ENCODE data around the gene ITGB3. TPM values are rescaled to one million over a fixed set of nuclear protein-coding genes. Genes with fewer than 3 reads are reported as not detected.

ITGB3 gene
- total and polyA plus RNA-seq, 2 experiments from 2014 or later, result 3.5 to 7.2 TPM

- Histone ChIP-seq H3K4me2 (ENCODE audit: unreplicated experiment) (no peak overlapping the region), H3K4me3 (no peak overlapping the region), H4K20me1 (ENCODE audit: insufficient read depth) (no peaks in the 10 kb centered on the region), H3K27ac (no peak overlapping the region), H3K36me3 (ENCODE audit: low read depth) (no peaks in the 10 kb centered on the region; the same call in 1 of the 2 replicates), H3K9ac (no peak overlapping the region), H3K9me3 (ENCODE audit: low read depth) (no peaks in the 10 kb centered on the region), H2AFZ (no peak overlapping the region), H3K9me2 (ENCODE audit: insufficient read depth) (no peaks in the 10 kb centered on the region), H3K27me3 (replicated peaks; ENCODE audit: insufficient read depth) (no peaks in the 10 kb centered on the region), H3F3A (ENCODE audit: insufficient read depth) (no peaks in the 10 kb centered on the region), H3K4me1 (ENCODE audit: insufficient read depth) (no peaks in the 10 kb centered on the region), H3K79me2 (ENCODE audit: insufficient read depth) (no peaks in the 10 kb centered on the region)
- in situ Hi-C loops (cut with MboI), result no loop called here
- no peak for DNase-seq
- TF ChIP-seq EZH2 (IDR thresholded peaks at IDR 0.05; ENCODE audit: insufficient read depth, poor library complexity, severe bottlenecking) (no peak), EZH2phosphoT487 (IDR thresholded peaks at IDR 0.05; ENCODE audit: insufficient read depth, low read depth) (no peak)
- 92 to 96% methylated on average over 2 of the region's 2 CpGs for WGBS, 2 experiments (ENCODE audit: low coverage in 1 of 2, low lambda C conversion rate in 2 of 2, missing lambda C conversion rate in 2 of 2)
These were observed 76.9 kb downstream of the ITGB3 start for GRCh38 chr17:47330548-47330947.

GRCh38 chr17:47332287-47332686, 78.7 kb downstream of the ITGB3 start:
- Histone ChIP-seq H3K9ac (no peak overlapping the region), H3K4me3 (no peak overlapping the region), H3K9me3 (ENCODE audit: low read depth) (no peaks in the 10 kb centered on the region), H3K36me3 (ENCODE audit: low read depth) (no peaks in the 10 kb centered on the region; the same call in 1 of the 2 replicates), H3K4me1 (ENCODE audit: insufficient read depth) (no peaks in the 10 kb centered on the region), H3F3A (ENCODE audit: insufficient read depth) (no peaks in the 10 kb centered on the region), H3K4me2 (ENCODE audit: unreplicated experiment) (no peak overlapping the region), H2AFZ (no peak overlapping the region), H3K27ac (no peak overlapping the region), H3K27me3 (replicated peaks; ENCODE audit: insufficient read depth) (no peaks in the 10 kb centered on the region), H4K20me1 (ENCODE audit: insufficient read depth) (no peaks in the 10 kb centered on the region), H3K79me2 (ENCODE audit: insufficient read depth) (no peaks in the 10 kb centered on the region), H3K9me2 (ENCODE audit: insufficient read depth) (no peaks in the 10 kb centered on the region)
- TF ChIP-seq EZH2phosphoT487 (IDR thresholded peaks at IDR 0.05; ENCODE audit: insufficient read depth, low read depth) (no peak), EZH2 (IDR thresholded peaks at IDR 0.05; ENCODE audit: insufficient read depth, poor library complexity, severe bottlenecking) (no peak)
- in situ Hi-C loops (cut with MboI), result no loop called here
- DNase-seq, result no peak

- no peaks in the 10 kb centered on the region for H3K27me3 ChIP-seq (replicated peaks; ENCODE audit: insufficient read depth)
- no peaks in the 10 kb centered on the region for H3K4me1 ChIP-seq (ENCODE audit: insufficient read depth)
- H3K79me2 ChIP-seq (ENCODE audit: insufficient read depth), result no peaks in the 10 kb centered on the region
- no peaks in the 10 kb centered on the region for H3K9me2 ChIP-seq (ENCODE audit: insufficient read depth)
- H3K4me2 ChIP-seq (ENCODE audit: unreplicated experiment), result no peak overlapping the region
- H3K36me3 ChIP-seq (ENCODE audit: low read depth), result no peaks in the 10 kb centered on the region; the same call in 1 of the 2 replicates
- no peak overlapping the region for H3K9ac ChIP-seq
- H3K9me3 ChIP-seq (ENCODE audit: low read depth), result no peaks in the 10 kb centered on the region
- no peak for DNase-seq
- no peaks in the 10 kb centered on the region for H4K20me1 ChIP-seq (ENCODE audit: insufficient read depth)
- in situ Hi-C loops (cut with MboI), result no loop called here
- H3F3A ChIP-seq (ENCODE audit: insufficient read depth), result no peaks in the 10 kb centered on the region
- no peak overlapping the region for H2AFZ ChIP-seq
- WGBS, 2 experiments (ENCODE audit: low coverage in 1 of 2, low lambda C conversion rate in 2 of 2, missing lambda C conversion rate in 2 of 2), result 74 to 83% methylated on average over 4 of the region's 4 CpGs
- H3K27ac ChIP-seq, result no peak overlapping the region
- no peak for TF ChIP-seq EZH2phosphoT487 (IDR thresholded peaks at IDR 0.05; ENCODE audit: insufficient read depth, low read depth)
- TF ChIP-seq EZH2 (IDR thresholded peaks at IDR 0.05; ENCODE audit: insufficient read depth, poor library complexity, severe bottlenecking), result no peak
- no peak overlapping the region for H3K4me3 ChIP-seq
These were observed 81.7 kb downstream of the ITGB3 start for GRCh38 chr17:47335101-47335936.

GRCh38 chr17:47338026-47338425, 84.4 kb downstream of the ITGB3 start:
- no peaks in the 10 kb centered on the region for H3F3A ChIP-seq (ENCODE audit: insufficient read depth)
- no peaks in the 10 kb centered on the region for H3K79me2 ChIP-seq (ENCODE audit: insufficient read depth)
- TF ChIP-seq EZH2phosphoT487 (IDR thresholded peaks at IDR 0.05; ENCODE audit: insufficient read depth, low read depth) (no peak), EZH2 (IDR thresholded peaks at IDR 0.05; ENCODE audit: insufficient read depth, poor library complexity, severe bottlenecking) (no peak)
- DNase-seq, result no peak
- no peaks in the 10 kb centered on the region for H3K4me1 ChIP-seq (ENCODE audit: insufficient read depth)
- H4K20me1 ChIP-seq (ENCODE audit: insufficient read depth), result no peaks in the 10 kb centered on the region
- H3K27ac ChIP-seq, result no peak overlapping the region
- H2AFZ ChIP-seq, result no peak overlapping the region
- in situ Hi-C loops (cut with MboI), result no loop called here
- no peaks in the 10 kb centered on the region for H3K9me2 ChIP-seq (ENCODE audit: insufficient read depth)
- WGBS, 2 experiments (ENCODE audit: low coverage in 1 of 2, low lambda C conversion rate in 2 of 2, missing lambda C conversion rate in 2 of 2), result 98 to 100% methylated on average over 3 of the region's 3 CpGs
- H3K4me2 ChIP-seq (ENCODE audit: unreplicated experiment), result no peak overlapping the region
- no peak overlapping the region for H3K4me3 ChIP-seq
- no peaks in the 10 kb centered on the region; the same call in 1 of the 2 replicates for H3K36me3 ChIP-seq (ENCODE audit: low read depth)
- no peaks in the 10 kb centered on the region for H3K9me3 ChIP-seq (ENCODE audit: low read depth)
- H3K27me3 ChIP-seq (replicated peaks; ENCODE audit: insufficient read depth), result no peaks in the 10 kb centered on the region
- H3K9ac ChIP-seq, result no peak overlapping the region

Measured in GM23248 (cell line).